ENCODE measurements around the gene LAMA3.

The LAMA3 gene

GRCh38 chr18:23882616-23883276 lies 193.5 kb downstream of the LAMA3 start:
- DNase-seq, result no peak

GRCh38 chr18:23883277-23883790 lies 194.1 kb downstream of the LAMA3 start:
- no peak for DNase-seq

GRCh38 chr18:23884681-23885375 lies 195.6 kb downstream of the LAMA3 start:
- no peak for DNase-seq

GRCh38 chr18:23885750-23886149 lies 196.5 kb downstream of the LAMA3 start:
- no peak for DNase-seq

- DNase-seq, result peak; percentile 44
These were observed 197.8 kb downstream of the LAMA3 start for GRCh38 chr18:23887035-23887434.

GRCh38 chr18:23887493-23887892 lies 198.2 kb downstream of the LAMA3 start:
- DNase-seq, result peak; percentile 8

- no peak for DNase-seq
These were observed 199.6 kb downstream of the LAMA3 start for GRCh38 chr18:23888881-23889280.

- DNase-seq, result no peak
These were observed 200.7 kb downstream of the LAMA3 start for GRCh38 chr18:23889907-23890306.

GRCh38 chr18:23890589-23890988 lies 201.3 kb downstream of the LAMA3 start:
- no peak for DNase-seq

- no peak for DNase-seq
These were observed 204.4 kb downstream of the LAMA3 start for GRCh38 chr18:23893653-23894052.

- DNase-seq, result no peak
These were observed 205.5 kb downstream of the LAMA3 start for GRCh38 chr18:23894661-23895175.

GRCh38 chr18:23897291-23897690 lies 208.0 kb downstream of the LAMA3 start:
- no peak for DNase-seq

GRCh38 chr18:23897733-23898132 lies 208.5 kb downstream of the LAMA3 start:
- DNase-seq, result no peak

- DNase-seq, result no peak
These were observed 211.7 kb downstream of the LAMA3 start for GRCh38 chr18:23900994-23901393.

- no peak for DNase-seq
These were observed 213.1 kb downstream of the LAMA3 start for GRCh38 chr18:23902396-23902795.

GRCh38 chr18:23903971-23904370 lies 214.7 kb downstream of the LAMA3 start:
- DNase-seq, result no peak

- no peak for DNase-seq
These were observed 217.4 kb downstream of the LAMA3 start for GRCh38 chr18:23906658-23907057.

GRCh38 chr18:23908827-23909226 lies 219.6 kb downstream of the LAMA3 start:
- no peak for DNase-seq

- no peak for DNase-seq
These were observed 220.8 kb downstream of the LAMA3 start for GRCh38 chr18:23910032-23910431.

GRCh38 chr18:23912356-23912755 lies 223.1 kb downstream of the LAMA3 start:
- no peak for DNase-seq

GRCh38 chr18:23916338-23916737 lies 227.1 kb downstream of the LAMA3 start:
- no peak for DNase-seq

- peak; percentile 40 for DNase-seq
These were observed 229.3 kb downstream of the LAMA3 start for GRCh38 chr18:23918395-23919032.

- DNase-seq, result no peak
These were observed 230.8 kb downstream of the LAMA3 start for GRCh38 chr18:23920054-23920453.

Measured in NCI-H187 treated with DMSO at 0.1 percent for 48 hours (cell line).